GM12873 (cell line): ENCODE measurements around the gene SPEM3.
A peak's percentile ranks its signal among the peaks of the same experiment; 100 is the strongest.

Experiments
- TF ChIP-seq, protein P1 (sequence below): IDR thresholded peaks from 2 replicates; pipeline ENCODE4 v1.5.1; 2012; ENCODE audit warnings: low read depth, mild to moderate bottlenecking, moderate library complexity, low read length, control low read depth; ENCODE audit not compliant: insufficient read depth; ENCODE audit errors: missing control alignments

Gene SPEM3

DNA sequence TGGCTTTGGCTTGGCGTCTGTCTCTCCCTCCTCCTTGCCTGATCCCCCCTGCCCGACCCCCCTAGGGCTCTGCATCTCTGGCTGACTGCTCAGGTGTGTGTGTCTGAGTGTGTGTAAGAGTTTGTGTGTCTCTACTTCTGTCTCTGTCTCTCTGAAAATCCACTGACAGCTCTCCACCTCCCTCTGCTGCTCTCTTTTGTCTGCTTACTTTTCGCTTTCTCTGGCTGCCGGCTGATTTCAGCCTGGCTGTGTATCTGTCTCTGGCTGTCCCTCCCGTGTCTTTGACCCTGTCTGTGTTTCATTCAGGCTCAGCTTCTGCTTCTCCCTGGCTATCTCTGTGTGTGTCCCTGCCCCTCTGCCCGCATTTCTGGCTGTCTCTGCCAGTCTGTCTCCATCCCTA lies 12.3 kb upstream of the SPEM3 start:
- TF ChIP-seq, protein P1, sequence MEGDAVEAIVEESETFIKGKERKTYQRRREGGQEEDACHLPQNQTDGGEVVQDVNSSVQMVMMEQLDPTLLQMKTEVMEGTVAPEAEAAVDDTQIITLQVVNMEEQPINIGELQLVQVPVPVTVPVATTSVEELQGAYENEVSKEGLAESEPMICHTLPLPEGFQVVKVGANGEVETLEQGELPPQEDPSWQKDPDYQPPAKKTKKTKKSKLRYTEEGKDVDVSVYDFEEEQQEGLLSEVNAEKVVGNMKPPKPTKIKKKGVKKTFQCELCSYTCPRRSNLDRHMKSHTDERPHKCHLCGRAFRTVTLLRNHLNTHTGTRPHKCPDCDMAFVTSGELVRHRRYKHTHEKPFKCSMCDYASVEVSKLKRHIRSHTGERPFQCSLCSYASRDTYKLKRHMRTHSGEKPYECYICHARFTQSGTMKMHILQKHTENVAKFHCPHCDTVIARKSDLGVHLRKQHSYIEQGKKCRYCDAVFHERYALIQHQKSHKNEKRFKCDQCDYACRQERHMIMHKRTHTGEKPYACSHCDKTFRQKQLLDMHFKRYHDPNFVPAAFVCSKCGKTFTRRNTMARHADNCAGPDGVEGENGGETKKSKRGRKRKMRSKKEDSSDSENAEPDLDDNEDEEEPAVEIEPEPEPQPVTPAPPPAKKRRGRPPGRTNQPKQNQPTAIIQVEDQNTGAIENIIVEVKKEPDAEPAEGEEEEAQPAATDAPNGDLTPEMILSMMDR, result peak; percentile 23

DNA sequence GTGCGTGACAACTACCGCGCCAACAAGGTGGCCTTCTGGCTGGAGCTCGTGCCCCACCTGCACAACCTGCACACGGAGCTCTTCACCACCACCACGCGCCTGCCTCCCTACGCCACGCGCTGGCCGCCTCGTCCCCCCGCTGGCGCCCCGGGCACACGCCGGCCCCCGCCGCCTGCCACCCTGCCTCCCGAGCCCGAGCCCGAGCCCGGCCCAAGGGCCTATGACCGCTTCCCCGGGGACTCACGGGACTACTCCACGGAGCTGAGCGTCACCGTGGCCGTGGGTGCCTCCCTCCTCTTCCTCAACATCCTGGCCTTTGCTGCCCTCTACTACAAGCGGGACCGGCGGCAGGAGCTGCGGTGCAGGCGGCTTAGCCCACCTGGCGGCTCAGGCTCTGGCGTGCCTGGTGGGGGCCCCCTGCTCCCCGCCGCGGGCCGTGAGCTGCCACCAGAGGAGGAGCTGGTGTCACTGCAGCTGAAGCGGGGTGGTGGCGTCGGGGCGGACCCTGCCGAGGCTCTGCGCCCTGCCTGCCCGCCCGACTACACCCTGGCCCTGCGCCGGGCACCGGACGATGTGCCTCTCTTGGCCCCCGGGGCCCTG lies 11.5 kb upstream of the SPEM3 start:
- TF ChIP-seq, protein P1, result no peak

DNA sequence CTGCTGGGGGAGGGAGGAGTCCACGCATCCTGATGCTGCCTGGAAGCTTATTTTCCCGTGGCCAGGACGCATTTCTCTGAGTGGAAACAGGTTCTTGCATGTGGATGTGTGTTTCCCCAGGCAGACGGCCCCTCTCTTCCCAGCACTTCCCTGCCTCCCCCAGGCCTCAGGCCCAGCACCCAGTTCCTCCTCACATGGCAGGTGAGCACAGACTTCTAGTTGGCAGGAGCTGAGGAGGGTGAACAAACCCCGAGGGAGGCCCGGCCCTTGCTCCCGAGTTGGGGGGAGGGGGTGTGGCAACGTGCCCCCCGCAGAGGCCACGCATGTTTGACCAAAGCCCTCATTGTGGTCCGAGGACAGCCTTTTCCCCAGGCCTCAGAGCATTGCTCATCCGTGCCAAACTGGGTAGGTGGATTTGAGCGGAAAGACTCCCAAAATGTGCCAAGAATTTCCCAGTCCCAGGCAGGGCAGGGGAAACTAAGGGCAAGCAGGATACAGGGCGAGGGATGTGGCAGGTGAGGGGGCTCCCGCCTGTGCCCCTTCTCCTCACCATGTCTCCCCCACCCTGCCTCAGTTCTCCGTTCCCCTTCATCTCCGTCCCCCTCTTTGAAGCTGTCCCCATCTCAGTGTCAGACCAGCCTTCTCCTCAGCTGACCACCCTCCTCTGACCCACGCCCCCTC lies 10.0 kb upstream of the SPEM3 start:
- TF ChIP-seq, protein P1, result no peak

DNA sequence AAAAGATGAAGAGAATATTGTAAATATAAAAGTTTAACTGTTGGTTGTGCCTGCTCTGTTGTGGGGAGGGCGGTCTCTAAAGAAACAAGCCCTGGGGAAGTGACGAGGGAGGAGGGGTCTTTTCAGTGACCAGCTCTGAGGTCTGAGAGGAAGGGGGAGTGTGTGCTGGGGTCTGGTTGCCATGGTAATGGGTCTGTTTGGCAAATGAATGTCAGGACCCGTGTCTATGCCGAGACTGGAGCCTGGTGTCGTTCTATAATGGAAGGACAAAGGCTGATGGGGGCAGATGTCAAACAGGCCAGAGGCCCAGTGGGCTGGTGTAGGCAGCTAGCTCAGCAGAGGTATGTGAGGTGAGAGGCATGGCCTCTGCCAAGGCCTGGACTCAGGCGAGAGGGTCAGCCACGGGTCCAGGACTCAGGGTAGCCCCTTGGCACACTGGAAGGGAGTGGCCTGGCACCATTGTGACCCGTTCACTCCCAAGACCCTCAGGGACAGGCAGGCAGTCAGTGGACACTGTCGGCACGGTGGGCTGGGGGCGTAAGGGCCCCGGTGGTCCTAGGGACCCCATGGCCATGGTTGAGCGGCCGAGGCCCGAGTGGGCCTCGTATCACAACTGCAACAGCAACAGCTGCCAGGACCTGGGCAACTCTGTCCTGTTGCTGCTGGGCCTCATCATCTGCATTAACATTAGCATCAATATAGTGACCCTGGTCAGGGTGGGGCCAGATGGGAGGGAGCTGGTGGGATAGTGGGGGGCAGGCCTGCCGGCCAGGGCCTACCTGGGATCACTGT lies 8.6 kb upstream of the SPEM3 start, which contains the start of gene SPEM1:
Gene SPEM1 (plus strand): TSS at position 506 of the 792 bp plus-strand sequence. CDS start 61 bp downstream, at position 567.
- TF ChIP-seq, protein P1, result no peak

DNA sequence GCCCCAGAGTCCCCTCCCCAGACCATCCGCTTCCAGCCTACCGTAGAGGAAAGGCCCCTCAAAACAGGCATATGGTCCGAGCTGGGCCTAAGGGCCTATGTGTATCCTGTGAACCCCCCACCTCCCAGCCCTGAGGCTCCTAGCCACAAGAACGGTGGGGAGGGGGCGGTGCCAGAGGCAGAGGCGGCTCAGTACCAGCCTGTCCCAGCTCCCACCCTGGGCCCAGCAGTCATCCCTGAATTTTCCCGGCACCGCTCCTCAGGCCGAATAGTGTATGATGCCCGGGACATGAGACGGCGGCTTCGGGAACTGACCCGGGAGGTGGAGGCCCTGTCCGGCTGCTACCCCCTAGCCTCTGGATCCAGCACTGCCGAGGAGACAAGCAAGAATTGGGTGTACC lies 7.5 kb upstream of the SPEM3 start:
- TF ChIP-seq, protein P1, result no peak

DNA sequence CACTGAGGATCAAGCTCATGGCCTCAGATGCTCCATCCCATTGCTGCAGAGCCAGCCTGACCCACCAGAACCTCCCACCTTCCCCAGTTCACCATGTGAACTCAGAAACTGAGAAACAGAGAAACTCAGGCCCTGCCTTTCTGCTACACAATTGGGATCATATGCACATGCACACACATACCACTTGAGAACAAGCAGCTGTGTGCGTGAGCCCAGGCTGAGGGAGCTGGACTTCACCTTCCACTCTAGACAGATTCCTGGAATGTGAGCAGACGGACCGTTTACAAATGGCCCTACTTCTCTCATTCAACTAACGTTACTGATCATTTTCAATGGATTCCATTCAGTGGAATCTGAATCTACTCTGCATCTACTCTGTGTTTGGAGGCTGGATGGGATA lies 5.0 kb upstream of the SPEM3 start:
- TF ChIP-seq, protein P1, result no peak

DNA sequence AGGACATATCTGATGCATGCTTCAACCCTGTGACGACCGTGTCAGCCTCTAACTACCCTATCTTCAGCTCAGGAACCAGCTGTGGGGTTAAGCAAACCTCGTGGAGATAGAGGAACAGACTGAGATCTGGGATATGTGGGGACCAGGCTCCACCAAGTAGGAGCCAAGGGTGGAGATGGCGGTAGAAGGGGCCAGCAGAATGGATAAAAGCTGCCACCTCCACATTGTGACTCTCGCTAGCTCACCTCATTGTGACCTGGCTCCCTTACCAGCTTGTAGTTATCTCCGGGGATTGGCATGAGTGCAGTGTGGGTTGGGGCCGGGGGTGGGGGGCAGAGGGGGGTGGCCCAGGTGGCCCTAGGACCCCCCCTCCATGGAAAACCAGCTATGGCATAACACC lies 3.3 kb upstream of the SPEM3 start, which contains the start of gene SPEM2:
Gene SPEM2 (plus strand): TSS at position 301 of the 400 bp plus-strand sequence. CDS start 73 bp downstream, at position 374.
- TF ChIP-seq, protein P1, result no peak
